PC-3 (cell line): ENCODE results near the gene ZRANB3. TPM values are rescaled to one million over a fixed set of nuclear protein-coding genes. Genes with fewer than 3 reads are reported as not detected.

ENCODE experiments used
- ATAC-seq: fragments of 200-7000 bp; cut with Tn5 transposase; 2 replicates; pipeline ENCODE4 v1.9.1; 2020; ENCODE audit warnings: mild to moderate bottlenecking, moderate library complexity
- BruUV-seq: library from RNA; stranded (reverse); fragments of 400-500 nt; replicated peaks from 2 replicates; lab custom pipeline; 2021; lab: Mats Ljungman, UMichigan
- CTCF ChIA-PET: fragments of 300-600 bp; sonication (Branson Sonifier 250); formaldehyde crosslinking; loops from one replicate; lab custom pipeline; 2022; ENCODE audit warnings: antibody characterized with exemption; lab: Charles Lee
- POLR2A ChIA-PET: fragments of 300-600 bp; sonication (Branson Sonifier 250); formaldehyde crosslinking; loops from one replicate; lab custom pipeline; 2022; ENCODE audit warnings: antibody characterized with exemption; ENCODE audit not compliant: unreplicated experiment; lab: Charles Lee
- DNase-seq: peaks from one replicate; pipeline ENCODE4 v3.0.0-alpha.2; 2015
- H2AFZ ChIP-seq: fragments of 300-600 bp; sonication (generic); 2 replicates; pipeline ENCODE4 v1.6.0; 2016; ENCODE audit warnings: antibody characterized with exemption, low read length
- H3F3A ChIP-seq: fragments of 300-600 bp; sonication (generic); one replicate; pipeline ENCODE4 v1.6.0; 2017; ENCODE audit warnings: antibody characterized with exemption, low read length, control low read depth, mild to moderate bottlenecking; ENCODE audit not compliant: unreplicated experiment
- H3K27ac ChIP-seq: fragments of 300-600 bp; sonication (generic); 2 replicates; pipeline ENCODE4 v1.5.1; 2016; ENCODE audit warnings: mild to moderate bottlenecking, low read length
- H3K27me3 ChIP-seq: fragments of 300-600 bp; sonication (generic); 2 replicates; pipeline ENCODE4 v1.6.1; 2016; ENCODE audit warnings: low read length, mixed read lengths
- H3K36me3 ChIP-seq: fragments of 300-600 bp; sonication (generic); 2 replicates; pipeline ENCODE4 v1.6.1; 2016; ENCODE audit warnings: low read depth, mixed run types, low read length, mixed read lengths
- H3K4me1 ChIP-seq: fragments of 300-600 bp; sonication (generic); 2 replicates; pipeline ENCODE4 v1.5.1; 2016; ENCODE audit warnings: low read length; ENCODE audit not compliant: insufficient read depth
- H3K4me2 ChIP-seq: fragments of 300-600 bp; sonication (generic); 2 replicates; pipeline ENCODE4 v1.6.0; 2016; ENCODE audit warnings: low read length
- H3K4me3 ChIP-seq: fragments of 300-600 bp; sonication (generic); 2 replicates; pipeline ENCODE4 v1.5.1; 2016; ENCODE audit warnings: mild to moderate bottlenecking, low read length, mixed read lengths
- H3K79me2 ChIP-seq: fragments of 300-600 bp; sonication (generic); 2 replicates; pipeline ENCODE4 v1.6.1; 2017; ENCODE audit warnings: low read length, mixed read lengths
- H3K9ac ChIP-seq: fragments of 300-600 bp; sonication (generic); 2 replicates; pipeline ENCODE4 v1.6.0; 2016; ENCODE audit warnings: mild to moderate bottlenecking, low read length
- H3K9me2 ChIP-seq: fragments of 300-600 bp; sonication (generic); replicated peaks from 2 replicates; pipeline ENCODE4 v1.6.1; 2016; ENCODE audit warnings: mixed run types, low read length, mixed read lengths
- H3K9me3 ChIP-seq: fragments of 300-600 bp; sonication (generic); 2 replicates; pipeline ENCODE4 v1.6.1; 2016; ENCODE audit warnings: low read length, mixed read lengths
- H4K20me1 ChIP-seq: fragments of 300-600 bp; sonication (generic); 2 replicates; pipeline ENCODE4 v1.6.1; 2016; ENCODE audit warnings: low read length, mixed read lengths
- EZH2 ChIP-seq: fragments of 300-600 bp; sonication (generic); IDR thresholded peaks from one replicate; pipeline ENCODE4 v1.6.1; 2017; ENCODE audit warnings: antibody characterized with exemption, mild to moderate bottlenecking, low read length; ENCODE audit not compliant: unreplicated experiment
- EZH2phosphoT487 ChIP-seq: fragments of 300-600 bp; sonication (generic); IDR thresholded peaks from 2 replicates; pipeline ENCODE4 v1.6.1; 2018; ENCODE audit warnings: mild to moderate bottlenecking, antibody characterized with exemption, low read length, borderline replicate concordance
- intact Hi-C: fragments of 100-400 bp; cut with micrococcal nuclease; formaldehyde crosslinking; loops from 2 replicates; pipeline ENCODE4 v1.9.0; 2023
- total RNA-seq: library from RNA; depleted of rRNA; stranded (reverse); fragments of >200 nt; gene quantifications from 2 replicates; pipeline ENCODE4 v1.2.3, GENCODE V29; 2014
- TF ChIP-seq, protein P1 (sequence below): fragments of 300-600 bp; sonication (generic); conservative IDR thresholded peaks from 2 replicates; pipeline ENCODE4 v1.5.1; 2017; ENCODE audit warnings: antibody characterized with exemption, low read depth, mild to moderate bottlenecking, low read length

Gene ZRANB3
- total RNA-seq, 1 experiment from 2014 or later = 8.6 TPM

DNA sequence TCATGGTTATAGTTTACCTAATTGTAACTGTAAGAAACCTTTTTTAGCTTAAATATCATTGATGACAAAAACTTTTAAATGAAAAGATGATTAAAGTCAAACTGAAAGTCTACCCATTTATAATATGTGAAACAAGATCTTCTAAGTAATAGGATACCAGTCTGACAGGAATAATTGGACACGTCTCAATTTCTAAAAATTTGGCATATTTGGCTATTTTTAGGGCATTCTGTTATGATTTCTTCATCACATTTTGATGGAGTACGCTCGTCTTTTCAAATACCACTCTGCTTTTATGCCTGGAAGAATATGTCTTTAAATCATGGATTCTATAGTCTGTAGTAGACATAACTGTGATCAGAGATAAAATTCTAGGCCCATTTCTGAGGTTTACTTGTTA lies 1.6 kb upstream of the ZRANB3 start:
- ChIA-PET POLR2A (no interaction called here), CTCF (no interaction called here)
- BruUV-seq = no TSS peak
- no peak overlapping the region for H3K27ac ChIP-seq
- 0 out of 2 replicates have a peak, but pooled peaks cover 6% of the 10 kb centered on the region for H4K20me1 ChIP-seq
- H3K36me3 ChIP-seq = no peaks in the 10 kb centered on the region
- no peak for DNase-seq
- H3K4me3 ChIP-seq = peak overlapping the region; percentile 89
- H3F3A ChIP-seq = no peaks in the 10 kb centered on the region
- peaks cover 80% of the 10 kb centered on the region for H3K79me2 ChIP-seq
- peak overlapping the region; percentile 82; the same call in 1 of the 2 replicates for H3K9ac ChIP-seq
- TF ChIP-seq, protein P1, sequence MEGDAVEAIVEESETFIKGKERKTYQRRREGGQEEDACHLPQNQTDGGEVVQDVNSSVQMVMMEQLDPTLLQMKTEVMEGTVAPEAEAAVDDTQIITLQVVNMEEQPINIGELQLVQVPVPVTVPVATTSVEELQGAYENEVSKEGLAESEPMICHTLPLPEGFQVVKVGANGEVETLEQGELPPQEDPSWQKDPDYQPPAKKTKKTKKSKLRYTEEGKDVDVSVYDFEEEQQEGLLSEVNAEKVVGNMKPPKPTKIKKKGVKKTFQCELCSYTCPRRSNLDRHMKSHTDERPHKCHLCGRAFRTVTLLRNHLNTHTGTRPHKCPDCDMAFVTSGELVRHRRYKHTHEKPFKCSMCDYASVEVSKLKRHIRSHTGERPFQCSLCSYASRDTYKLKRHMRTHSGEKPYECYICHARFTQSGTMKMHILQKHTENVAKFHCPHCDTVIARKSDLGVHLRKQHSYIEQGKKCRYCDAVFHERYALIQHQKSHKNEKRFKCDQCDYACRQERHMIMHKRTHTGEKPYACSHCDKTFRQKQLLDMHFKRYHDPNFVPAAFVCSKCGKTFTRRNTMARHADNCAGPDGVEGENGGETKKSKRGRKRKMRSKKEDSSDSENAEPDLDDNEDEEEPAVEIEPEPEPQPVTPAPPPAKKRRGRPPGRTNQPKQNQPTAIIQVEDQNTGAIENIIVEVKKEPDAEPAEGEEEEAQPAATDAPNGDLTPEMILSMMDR = no peak
- TF ChIP-seq EZH2 (no peak), EZH2phosphoT487 (no peak)
- no peak for ATAC-seq
- no peaks in the 10 kb centered on the region for H3K9me2 ChIP-seq
- H3K9me3 ChIP-seq = no peaks in the 10 kb centered on the region
- no peak overlapping the region for H2AFZ ChIP-seq
- H3K4me2 ChIP-seq = peak overlapping the region; percentile 86
- H3K27me3 ChIP-seq = no peaks in the 10 kb centered on the region
- H3K4me1 ChIP-seq = peaks cover 18% of the 10 kb centered on the region
- intact Hi-C loops = loop anchor here (2.0 to 5.0 kb wide), 2 partner anchors 60 to 130 kb away; no protein-coding TSS in a partner anchor

DNA sequence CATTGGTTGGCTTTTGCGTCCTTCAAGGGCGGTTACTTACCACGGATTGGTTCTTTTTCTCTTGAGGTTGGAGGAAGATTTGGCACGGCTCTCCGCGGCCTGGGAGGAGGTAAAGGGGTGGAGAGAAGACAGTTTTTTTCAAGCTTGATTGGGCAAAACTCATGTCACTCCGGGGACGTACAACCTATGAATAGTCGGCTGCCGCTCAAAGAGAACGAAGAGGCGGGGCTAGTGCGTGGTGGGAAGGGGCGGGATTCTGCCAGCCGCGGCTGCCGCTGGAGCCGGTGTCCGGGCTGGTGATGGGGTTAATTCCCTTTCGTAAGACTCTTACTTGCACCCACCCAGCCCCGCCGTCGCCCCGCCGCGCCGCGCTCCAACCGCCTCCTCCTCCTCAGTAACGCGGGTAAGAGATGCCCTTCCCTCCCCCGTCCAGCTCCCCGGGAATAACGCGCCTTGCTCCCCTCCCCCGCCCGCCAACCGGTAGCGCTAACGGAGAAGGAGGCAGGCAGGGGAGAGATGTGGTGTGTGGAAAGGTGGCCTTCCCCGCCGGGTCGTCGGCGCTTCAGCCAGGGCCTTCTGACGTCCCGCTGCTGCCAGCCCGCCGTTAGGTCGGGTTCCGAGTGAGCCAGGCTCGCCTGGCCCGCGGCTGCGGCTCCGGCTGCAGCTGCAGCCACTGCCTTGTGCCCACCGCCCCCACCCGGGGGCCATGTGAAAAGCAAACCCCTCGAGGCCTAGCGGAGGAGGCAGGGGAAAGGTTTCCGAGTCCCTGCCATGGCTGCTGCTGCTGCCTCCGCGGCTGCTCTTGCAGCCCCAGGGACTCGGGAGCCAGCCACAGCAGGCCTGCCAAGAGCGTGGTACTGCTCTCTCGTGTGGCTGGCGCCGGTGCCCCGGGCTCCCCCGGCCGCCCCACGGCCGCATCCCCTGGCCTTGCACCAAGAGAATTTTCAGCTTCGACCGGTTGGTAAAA lies 496 bp upstream of the ZRANB3 start, which contains the start of gene R3HDM1:
Gene R3HDM1, plus strand, starts transcription at position 254 of the 967 bp plus-strand sequence. CDS start 73,362 bp downstream, outside the sequence.
- Histone ChIP-seq H3K36me3 (no peaks in the 10 kb centered on the region), H2AFZ (peak within 1 kb of the TSS; percentile 87), H3K9me2 (no peaks in the 10 kb centered on the region), H3K9ac (peak within 1 kb of the TSS; percentile 83), H3K9me3 (no peaks in the 10 kb centered on the region), H3K4me1 (peaks cover 18% of the 10 kb centered on the region), H3K27me3 (no peaks in the 10 kb centered on the region), H3F3A (no peaks in the 10 kb centered on the region), H3K27ac (peak within 1 kb of the TSS; percentile 81), H3K4me2 (peak within 1 kb of the TSS; percentile 92), H3K79me2 (peaks cover 73% of the 10 kb centered on the region), H4K20me1 (0 out of 2 replicates have a peak, but pooled peaks cover 6% of the 10 kb centered on the region), H3K4me3 (peak within 1 kb of the TSS; percentile 89)
- DNase-seq (peak; percentile 99), ATAC-seq (peak; percentile 81)
- CTCF ChIA-PET = interaction anchor here (0.8 kb wide), 1 partner anchor 9 kb away, joined by 3 read pairs; no protein-coding TSS in a partner anchor
- TF ChIP-seq, protein P1 = 0 out of 2 replicates have a peak, but pooled peaks have one; percentile 25
- TF ChIP-seq EZH2 = no peak
- BruUV-seq = TSS peak; percentile 24
- intact Hi-C loops = loop anchor here (2.0 to 5.0 kb wide), 2 partner anchors 59 to 131 kb away; no protein-coding TSS in a partner anchor
- POLR2A ChIA-PET = interaction anchor here (0.6 to 0.8 kb wide), 3 partner anchors 9 to 534 kb away, joined by 3 to 6 read pairs (median 4); no protein-coding TSS in a partner anchor
